H54 (cell line): ENCODE results near the gene MICAL2.

Experiments used
- DNase-seq: peaks from one replicate; pipeline ENCODE4 v3.0.0; 2011; ENCODE audit warnings: low spot score, mixed read lengths; ENCODE audit not compliant: insufficient read length
- FAIRE-seq: peaks from 3 replicates; lab custom pipeline; 2011; peaks lifted over from hg19 to GRCh38; lab: Jason Lieb, UNC
- POLR2A ChIP-seq: IDR thresholded peaks from 2 replicates; pipeline ENCODE4 v1.6.1; 2011; ENCODE audit warnings: low read depth, mild to moderate bottlenecking, low read length

MICAL2 gene

DNA sequence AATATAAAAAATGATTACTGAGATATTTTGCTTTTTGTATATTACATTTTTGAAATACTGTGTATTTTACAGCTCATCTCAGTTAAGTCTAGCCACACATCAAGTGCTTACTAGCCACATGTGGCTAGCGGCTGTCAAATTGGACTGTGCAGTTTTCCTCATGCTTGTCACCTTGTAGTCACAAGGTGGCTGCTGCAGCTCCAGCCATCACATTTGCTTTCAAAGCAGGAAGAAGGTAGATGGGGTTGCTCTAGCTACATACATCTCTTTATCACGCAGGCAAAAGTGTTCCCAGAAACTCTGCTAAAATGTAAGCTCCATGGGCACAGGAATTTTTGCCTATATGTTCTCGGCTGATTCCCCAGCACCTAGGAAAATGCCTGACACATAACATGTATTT is 61.5 kb downstream of the MICAL2 start:
- no peak for DNase-seq
- no peak for FAIRE-seq
- TF ChIP-seq POLR2A: no peak

DNA sequence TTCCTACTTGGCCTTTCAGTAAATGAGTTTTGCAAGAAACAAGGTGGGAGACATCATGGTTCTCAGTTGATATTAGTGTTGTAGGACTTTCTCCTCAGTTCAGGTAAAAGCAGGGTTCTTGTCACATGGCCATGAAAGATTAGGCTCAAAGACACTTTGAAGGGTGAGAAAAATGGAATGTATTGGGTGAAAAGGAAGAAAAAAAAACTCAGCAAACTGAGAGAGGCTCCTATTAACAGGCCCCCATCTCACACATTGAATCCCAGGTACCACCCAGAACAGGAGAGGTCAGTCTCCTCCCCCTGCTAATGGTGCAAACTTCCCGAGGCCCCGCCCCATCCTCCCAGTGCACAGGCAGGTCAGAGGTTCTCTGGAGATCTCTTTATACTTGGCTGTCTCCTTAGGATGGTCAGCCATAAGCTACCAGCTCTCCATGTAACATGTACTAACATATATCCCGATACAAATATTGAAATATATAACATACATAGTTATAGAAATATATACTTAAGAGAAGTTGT is 62.2 kb downstream of the MICAL2 start:
- DNase-seq (no peak), FAIRE-seq (no peak)
- no peak for TF ChIP-seq POLR2A

DNA sequence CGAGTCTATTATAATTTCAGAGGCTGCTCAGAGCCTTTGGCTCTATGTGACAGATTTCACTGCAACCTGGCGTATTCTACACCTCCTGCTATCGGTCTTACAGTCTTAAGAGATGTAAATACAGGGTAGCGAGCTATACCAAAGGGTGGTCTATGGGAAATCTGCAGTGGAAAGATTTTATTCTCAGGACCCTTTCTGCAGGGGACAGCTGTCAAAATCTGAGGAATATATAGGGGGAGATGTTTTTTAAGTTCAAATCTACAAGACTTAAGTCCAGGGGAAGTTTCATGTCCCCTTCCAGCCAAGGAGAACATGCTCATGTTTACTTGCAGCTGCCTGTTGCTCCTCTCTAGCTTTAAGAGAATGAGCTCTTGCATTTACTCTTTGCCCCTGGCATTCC is 62.7 kb downstream of the MICAL2 start:
- DNase-seq: no peak
- FAIRE-seq: no peak
- no peak for TF ChIP-seq POLR2A

DNA sequence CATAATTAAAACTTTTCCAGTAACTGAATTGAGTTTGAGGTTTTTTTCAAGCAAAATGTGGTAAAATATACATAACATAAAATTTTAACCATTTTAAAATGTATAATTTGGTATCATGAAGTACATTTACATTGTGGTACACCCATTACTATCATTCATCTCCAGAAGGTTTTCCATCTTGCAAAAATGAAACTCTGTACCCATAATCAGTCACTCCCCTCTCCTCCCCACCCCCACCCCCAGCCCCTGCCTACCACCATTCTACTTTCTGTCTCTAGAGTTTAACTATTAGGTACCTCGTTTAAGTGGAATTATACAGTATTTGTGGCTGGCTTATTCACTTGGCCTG is 63.7 kb downstream of the MICAL2 start:
- no peak for TF ChIP-seq POLR2A
- FAIRE-seq (no peak), DNase-seq (no peak)

DNA sequence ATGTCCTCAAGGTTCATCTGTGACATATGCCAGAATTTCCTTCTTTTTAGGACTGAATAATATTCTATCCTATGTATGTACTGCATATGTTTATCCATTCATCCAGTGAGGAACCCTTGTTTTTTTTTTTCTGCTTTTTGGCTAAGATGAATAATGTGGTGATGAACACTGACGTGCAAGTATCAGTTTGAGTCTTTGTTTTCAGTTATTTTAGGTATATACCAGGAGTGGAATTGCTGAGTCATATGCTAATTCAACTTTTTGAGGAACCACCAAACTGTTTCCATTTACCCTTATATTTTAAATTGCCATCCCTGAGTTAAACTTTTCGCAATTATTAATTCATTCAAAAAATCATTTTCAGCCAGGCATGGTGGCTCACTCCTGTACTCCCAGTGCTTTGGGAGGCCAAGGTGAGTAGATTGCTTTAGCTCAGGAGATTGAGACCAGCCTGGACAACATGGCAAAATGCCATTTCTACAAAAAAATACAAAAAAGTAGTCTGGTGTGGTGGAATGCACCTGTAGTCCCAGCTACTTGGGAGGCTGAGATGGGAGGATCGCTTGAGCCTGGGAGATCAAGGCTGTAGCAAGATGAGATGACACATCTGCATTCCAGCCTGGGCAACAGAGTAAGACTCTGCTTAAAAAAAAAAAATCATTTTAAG is 64.2 kb downstream of the MICAL2 start:
- TF ChIP-seq POLR2A: no peak
- no peak for FAIRE-seq
- DNase-seq: no peak

DNA sequence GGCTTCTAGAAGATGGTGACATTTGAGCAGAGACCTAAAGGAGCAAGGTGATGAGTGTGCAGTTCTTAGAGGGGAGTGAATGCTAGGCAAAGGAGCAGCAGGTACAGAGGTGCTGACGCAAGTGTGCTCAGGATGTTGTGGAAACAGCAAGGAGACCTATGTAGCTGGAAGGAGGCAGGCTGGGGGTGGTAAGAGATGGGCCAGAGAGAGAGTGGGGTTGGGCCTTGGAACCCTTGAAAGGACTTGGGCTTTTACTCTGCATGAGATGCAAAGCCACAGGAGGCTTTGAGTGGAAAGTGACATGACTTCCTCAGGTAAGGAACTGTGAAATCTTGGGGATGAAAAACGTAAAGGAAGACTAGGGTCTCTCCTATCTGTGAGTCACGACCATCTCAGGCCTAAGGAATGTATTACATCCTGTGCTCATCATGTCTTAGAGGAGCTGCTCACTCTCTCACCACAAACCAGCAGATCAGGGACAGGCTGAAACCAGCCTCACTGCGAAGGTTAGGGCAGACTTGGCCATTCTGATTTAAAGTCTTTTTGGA is 65.4 kb downstream of the MICAL2 start:
- peak; percentile 34 for DNase-seq

DNA sequence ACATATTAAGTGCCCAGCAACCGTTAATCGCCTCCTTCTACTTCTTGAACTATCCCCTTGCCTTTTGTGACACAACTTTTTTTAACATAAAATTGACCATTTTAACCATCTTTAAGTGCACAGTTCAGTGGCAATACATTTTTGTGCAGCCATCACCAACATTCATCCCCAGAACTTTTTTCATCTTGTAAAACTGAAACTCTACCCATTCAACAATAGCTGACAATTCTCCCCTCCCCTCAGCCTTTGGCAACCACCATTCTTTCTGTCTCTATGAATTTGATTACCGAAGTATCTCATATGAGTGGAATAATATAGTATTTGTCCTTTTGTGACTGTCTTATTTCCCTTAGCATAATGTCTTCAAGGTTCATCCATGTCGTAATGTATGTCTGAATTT is 66.0 kb downstream of the MICAL2 start:
- DNase-seq: no peak
- no peak for FAIRE-seq
- no peak for TF ChIP-seq POLR2A

More for the DNA sequence above, 65.4 kb downstream of the MICAL2 start:
- TF ChIP-seq POLR2A: no peak
- FAIRE-seq: peak; percentile 67

DNA sequence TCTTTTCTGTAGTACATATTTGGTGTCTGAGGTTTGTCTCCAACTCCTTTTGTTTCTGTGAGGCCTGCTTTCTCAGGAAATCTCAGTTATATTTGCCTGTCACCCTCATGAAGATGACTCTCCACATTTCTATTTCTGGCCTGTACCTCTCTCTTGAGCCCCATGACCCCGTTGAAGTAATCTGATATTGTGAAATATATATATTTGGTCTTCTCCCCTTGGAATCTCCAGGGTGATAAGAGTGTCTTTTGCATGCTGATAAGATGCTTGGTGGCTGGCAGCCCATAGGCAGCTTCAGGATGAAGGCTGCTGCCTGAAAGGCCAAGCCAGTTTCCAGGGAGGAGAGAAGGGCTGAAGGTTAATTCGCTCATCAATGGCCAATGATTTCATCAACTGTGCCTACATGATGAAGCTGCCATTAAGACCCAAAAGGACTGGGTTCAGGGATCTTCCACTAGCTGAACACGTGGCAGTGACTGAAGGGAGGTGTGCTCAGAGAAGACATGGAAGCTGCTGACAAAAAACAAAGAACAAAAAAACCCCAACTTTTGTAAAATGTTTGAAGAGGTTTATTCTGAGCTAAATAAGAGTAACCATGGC is 67.4 kb downstream of the MICAL2 start:
- FAIRE-seq: no peak

DNA sequence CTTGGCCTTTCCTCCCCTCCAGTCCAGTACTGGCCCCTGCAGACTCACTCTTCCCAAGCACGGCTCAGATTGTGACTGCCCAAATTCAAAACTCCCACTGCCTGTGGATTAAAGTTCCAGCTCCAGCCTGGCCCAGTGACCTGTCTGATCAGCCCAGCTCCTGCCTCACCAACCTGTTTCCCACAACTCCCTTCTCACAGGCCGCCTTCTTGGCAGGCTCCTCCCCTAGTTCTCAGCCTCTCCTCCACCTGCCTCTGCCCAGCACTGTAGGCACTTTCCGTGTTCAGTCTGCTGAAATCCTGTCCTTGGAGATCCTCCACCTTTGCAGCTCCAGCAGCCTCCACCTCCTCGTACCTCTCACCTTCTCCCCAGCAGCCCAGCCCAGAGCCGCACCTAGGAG is 68.6 kb downstream of the MICAL2 start:
- TF ChIP-seq POLR2A: no peak
- DNase-seq: no peak
- no peak for FAIRE-seq

More for the DNA sequence above, 67.4 kb downstream of the MICAL2 start:
- TF ChIP-seq POLR2A: no peak
- no peak for DNase-seq

DNA sequence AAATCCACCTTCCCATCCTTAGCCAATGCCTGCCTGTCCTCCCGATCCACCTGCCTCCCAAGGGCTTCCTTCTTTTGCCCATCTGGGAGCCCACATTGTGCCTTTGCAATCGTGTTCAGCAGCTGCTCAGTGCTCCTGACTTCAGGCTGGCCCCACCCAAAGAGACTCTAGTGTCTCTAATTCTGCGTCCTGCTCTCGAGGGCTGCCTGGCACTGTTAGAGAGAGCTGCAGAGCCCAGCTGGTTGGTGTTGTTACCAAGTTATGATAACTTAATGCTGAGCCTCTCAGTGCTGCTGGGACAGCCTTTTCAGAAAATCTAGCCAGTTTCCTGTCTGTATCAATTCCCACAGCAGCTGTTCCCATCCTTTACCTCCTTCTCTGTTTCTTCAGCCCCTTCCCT is 69.1 kb downstream of the MICAL2 start:
- no peak for FAIRE-seq
- TF ChIP-seq POLR2A: no peak
- no peak for DNase-seq

DNA sequence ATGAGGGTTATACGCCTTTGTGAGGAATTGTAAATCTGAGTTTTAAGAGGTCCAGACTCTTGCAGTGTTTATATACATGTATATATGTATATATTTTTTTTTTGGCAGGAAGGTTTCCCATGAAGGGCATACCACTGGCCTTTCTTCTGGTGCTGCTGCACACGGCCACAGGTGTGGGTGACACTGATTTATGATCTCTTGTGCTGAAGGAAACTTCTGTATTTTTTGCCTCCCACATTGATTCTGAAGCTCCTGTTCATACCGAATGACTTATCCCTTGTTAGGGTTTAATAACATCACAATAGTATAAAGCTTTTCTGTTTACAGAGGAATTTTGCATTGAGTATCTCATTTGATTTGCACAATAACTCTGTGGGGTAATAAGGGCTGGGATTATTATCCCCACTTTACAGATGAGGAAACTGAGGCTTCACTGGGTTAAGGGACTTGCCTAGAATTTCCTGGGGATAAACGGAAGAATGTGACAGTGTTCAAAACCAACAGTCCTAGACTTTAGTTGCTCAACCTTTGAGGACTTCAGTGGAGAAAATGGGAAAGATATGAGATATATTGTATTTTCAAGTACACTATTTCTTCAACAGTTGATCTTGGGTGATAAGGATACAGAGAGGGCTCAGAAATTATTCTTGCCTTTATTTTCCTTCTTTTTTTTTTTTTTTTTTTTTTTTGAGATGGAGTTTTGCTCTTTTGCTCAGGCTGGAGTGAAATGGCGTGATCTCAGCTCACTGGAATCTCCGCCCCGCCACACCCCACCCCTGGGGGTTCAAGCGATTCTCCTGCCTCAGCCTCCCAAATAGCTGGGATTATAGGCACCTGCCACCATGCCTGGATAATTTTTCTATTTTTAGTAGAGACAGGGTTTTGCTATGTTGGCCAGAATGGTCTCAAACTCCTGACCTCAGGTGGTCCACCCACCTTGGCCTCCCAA is 70.1 kb downstream of the MICAL2 start:
- no peak for TF ChIP-seq POLR2A
- no peak for FAIRE-seq

DNA sequence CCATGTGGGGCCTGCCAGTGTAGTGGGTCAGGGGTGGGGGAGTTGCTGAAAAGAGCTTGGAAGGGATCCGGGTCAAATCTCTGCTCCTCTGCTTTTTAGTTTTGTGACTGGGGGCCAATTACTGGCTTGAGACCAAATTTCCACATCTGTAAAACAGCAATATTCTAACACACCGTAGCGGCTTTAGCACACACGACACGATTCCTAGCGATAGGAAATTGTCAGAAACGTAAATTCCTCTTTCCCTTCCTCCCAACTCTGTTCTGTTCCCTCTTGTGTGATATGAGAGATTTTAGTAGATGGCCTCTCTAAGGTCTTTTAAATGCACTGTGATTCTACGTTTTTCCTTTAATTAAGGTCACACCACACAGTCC is 71.9 kb downstream of the MICAL2 start:
- DNase-seq (no peak), FAIRE-seq (no peak)
- no peak for TF ChIP-seq POLR2A

More for the DNA sequence above, 70.1 kb downstream of the MICAL2 start:
- no peak for DNase-seq

DNA sequence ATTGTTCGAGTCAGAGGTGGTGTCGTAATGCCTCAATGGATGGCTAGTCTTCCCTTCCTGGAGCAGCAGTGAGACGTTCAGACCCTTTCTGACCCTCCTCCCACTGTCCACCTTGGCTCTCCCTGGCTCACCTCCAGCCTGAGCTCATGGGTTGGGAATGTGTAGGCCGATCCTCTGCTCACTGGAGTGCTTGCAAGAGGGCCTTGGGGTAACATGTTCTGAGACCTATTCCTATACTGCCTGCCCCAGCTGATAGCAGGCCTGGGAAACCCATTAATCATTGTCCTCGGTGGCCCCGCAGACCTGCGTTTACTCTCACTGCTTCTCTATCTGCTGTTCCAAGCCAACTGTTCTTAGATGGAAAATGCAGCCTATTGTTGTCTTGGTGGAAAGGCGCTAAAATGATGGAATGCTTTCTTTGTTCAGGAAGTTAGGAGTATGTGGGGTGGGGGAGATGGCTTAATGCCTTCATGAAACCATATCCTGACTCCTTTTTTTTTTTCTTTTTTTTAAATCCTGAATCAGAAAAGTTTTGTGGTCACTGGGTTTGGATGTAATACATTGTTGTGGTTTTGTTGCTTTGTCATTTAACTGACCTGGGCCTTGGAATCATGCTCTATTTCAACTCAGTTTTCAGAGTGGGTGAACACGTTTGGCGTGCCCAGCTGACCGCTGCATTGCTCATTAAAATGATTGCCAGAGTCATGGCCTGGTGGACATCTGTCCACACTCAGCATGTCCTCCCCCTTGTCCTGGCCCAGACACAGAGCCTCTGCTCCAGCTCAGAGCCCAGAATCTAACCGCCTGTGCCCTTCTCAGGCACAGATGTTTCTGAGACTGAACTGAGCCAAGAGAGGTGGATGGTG is 72.5 kb downstream of the MICAL2 start:
- DNase-seq (peak; percentile 62), FAIRE-seq (peak; percentile 74)

More for the DNA sequence above, 72.5 kb downstream of the MICAL2 start:
- TF ChIP-seq POLR2A: no peak
